ENCODE data around the gene GRAMD1A.
"Not testable (repeated sequence)": the region's sequence is repeated elsewhere in the genome, so short reads cannot be mapped to it uniquely, and the experiment has no call there.

The GRAMD1A gene

DNA sequence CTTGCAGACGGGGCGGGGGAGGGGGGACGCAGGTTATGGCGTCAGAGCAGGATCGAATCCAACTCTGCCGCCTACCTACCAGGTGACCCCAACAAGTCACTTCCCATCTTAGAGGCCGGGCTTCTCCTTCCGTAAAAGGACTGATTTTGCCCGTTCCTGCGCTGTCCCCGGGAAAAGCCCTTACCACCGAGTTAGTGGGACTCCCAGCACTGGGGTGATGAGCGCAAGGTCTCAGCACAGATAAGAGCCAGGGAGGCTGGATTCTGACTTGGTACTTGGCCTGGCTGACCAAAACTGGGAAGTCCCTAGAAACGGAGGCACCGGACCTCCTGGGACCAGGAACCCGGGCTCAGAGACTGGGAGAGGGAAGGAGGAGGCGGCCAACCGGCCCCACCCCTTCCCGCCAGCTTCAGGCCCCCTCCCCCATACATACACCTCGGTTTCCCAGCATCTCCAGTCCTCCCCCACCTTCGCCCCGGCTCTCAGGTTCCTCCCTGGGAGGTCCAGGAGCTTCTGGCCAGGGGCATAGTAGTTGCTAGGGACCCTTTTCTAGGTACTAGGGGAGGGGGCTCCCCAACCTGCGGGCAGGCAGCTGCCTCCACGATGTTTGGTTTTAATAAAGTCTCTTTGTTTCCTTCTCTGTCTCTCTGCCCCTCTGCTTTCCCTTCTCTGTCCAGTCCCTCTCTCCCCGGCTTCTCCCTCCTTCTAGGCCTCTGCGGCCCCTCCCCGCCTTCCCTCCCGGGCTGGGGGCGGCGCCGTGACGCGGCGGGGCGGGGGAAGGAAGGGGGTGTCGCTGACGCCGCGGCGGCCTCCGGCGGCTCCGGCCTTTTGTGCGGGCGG, at the start of gene GRAMD1A:
GRAMD1A (plus strand) TSS at position 826 of the 840 bp plus-strand sequence. CDS start 156 bp downstream, outside the sequence.
- peak; percentile 72 to 73 for DNase-seq (ENCODE audit: low read depth in 2 of 2)

DNA sequence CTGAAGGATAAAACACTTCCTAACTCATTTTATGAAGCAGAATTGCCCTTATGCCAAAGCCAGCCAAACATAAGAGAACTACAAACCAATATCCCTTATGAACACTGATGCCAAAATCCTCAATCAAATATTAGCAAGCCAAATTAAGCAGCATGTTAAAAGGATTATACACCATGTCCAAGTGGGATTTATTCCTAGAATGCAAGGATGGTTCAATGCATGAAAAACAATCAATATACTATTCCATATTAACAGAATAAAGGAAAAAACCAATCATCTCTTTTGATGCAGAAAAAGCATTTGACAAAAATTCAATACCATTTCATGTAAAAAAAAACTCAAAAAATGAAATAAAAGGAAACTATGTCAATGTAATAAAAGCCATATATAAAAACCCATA, 47.0 kb upstream of the GRAMD1A start:
- no peak for DNase-seq (ENCODE audit: low read depth in 2 of 2)

DNA sequence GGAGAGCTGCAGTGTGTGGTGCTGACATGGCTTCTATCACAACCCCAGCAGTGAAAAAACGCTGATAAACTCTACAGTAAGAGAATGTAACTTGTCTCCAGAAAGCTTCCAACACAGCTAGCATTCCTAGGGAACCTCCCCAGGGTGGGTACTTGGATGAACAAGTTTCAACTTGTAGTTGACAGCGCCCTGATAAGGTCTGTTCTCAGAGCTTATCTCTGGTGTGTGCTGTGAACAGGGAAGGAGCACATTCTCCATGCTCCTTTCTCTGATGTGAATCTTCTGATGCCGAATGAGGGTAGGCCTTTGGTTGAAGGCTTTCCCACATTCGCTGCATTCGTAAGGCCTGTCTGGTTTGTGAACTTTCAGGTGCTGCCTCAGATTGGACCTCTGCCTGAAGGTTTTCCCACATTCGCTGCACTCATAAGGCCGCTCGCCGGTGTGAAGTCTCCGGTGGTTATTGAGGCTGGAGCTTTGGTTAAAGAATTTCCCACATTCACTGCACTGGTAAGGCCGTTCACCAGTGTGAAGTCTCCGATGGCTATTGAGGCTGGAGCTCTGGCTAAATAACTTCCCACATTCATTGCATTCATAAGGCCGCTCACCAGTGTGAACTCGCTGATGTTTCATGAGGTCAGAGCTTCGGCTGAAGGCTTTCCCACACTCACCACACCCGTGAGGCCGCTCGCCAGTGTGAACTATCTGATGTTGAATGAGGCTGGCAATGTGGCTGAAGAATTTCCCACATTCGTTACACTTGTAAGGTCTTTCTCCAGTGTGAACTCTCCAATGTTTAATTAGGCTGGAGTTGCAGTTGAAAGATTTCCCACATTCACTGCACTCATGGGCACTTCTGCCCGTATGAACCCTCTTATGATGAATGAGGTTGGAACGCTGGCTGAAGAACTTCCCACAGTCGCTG, 42.0 kb upstream of the GRAMD1A start:
- no peak for DNase-seq (ENCODE audit: low read depth in 2 of 2)

DNA sequence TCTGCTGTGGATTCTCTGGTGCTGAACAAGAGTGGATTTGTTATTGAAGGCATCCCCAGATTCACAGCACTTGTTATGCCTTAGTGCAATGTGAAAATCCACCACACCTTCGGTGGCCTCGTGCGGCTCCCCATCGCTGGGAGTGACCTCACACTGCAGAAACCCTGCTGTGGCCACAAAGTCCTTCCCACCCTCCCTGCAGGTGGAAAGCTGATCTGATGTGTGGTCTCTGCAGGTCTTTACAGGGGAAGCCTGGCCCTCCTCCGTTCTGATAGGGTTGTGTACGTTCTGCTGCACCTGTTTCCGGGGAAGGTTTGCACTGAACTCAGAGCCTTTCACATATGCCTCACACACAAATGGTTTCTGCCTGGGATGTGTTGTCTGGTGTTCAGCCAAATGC, 41.1 kb upstream of the GRAMD1A start:
- no peak for DNase-seq (ENCODE audit: low read depth in 2 of 2)

DNA sequence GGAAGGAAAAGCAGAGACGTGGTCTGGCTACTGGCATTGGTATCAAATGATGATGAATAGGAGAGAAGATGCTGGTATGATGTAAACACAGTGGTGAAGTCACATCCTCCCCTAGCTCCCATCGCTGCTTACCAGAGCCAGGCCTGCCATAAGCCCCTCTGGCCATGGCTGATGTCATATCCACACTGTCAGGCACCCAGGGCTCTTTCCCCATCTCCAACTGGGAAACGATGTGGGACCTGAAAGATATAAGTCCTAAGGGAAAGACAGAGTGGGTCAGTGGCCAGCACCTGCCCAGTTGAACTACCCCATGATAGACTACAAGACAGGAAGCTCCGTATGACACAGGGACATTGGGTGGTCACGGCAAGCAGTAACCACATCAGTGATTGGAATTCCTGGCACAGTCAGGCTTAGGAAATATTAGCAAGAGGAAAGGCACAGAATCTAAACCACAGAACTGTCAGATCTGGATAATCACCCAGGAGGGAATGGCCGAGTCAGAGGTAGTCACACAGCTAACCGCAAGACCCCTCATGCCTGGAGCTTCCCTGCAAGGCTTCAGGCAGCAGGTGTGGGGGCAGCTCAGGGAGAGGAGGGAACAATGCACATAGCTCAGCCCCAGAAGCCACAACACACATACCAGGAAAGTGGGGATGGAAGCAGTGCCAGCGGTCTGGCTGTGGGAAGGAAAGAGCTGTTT, 39.9 kb upstream of the GRAMD1A start:
- no peak for DNase-seq (ENCODE audit: low read depth in 2 of 2)

DNA sequence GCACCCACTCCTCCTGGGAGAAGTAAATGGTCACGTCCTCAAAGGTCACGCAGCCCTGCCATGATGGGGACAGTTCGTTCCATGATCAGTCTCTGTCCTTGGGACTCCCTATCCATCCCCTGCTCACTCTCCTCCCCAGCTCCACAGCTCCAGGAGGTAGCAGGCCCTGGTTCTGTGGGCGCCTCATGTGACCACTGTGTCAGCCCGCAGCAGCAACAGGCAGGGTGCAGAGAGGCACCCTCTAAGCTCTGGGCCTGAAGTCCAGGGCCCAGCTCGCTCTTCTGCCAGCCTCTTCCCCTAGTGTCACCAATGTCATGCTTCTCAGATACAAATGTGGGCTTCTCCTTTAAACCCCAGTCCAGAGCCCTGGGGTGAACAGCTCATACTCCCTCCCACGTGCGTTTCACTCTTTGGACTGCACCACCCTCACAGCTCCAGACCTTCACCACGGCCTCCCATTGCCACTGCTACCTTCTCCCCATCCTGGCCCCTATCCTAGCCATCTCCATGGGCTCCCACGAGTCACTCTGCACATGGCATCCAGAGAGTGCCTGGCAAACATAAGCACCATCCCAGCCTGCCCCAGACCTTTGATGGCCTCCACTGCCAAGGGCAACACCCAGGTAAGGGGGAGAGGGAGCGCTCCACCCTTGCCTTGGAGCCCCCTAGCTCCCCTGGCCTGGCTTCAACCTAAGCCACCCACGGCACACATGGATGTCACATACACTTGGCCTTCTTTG, 39.0 kb upstream of the GRAMD1A start:
- no peak for DNase-seq (ENCODE audit: low read depth in 2 of 2)

DNA sequence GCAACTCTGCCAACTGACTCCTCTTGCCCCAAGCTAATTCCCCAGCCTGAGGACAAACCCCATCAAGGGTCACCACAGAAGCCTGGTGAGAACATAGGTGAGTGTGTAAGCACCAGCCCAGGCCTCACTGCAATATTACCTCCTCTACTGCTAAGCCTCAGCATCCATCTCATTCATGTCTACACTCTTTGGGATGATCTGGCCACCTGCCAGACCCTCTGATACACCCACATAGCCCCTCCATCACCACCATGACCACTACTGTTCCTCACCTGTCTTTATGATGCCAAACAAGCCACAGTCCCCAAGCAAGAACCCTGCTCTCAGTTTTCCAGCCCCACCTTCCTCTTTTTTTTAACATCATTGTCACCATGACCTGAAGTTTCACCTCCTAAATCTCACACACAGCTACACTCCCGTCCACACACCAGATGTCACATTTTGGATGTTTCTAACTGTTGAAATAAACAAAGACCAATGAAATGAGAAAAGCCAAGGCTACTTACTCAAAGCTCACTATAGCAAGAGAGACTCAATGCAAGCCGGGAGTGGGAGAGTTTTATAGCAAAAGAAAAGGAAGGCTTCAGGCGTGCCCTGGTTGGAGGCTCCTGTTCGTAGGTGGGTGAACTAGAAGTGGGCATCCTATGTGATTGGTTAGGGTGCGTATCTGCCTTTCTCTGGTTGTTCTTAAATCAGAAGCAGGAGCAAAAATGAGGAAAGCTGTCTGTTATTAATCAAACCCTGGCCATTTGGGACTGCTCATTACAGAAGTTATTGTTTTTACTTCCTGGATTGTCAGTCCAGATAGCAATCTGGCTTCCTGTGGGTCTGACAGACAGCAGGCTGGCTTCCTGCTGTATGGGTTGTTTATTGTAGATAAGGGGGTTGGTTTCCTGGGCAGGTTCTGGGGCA, 38.1 kb upstream of the GRAMD1A start:
- DNase-seq (ENCODE audit: low read depth in 2 of 2) = no peak

DNA sequence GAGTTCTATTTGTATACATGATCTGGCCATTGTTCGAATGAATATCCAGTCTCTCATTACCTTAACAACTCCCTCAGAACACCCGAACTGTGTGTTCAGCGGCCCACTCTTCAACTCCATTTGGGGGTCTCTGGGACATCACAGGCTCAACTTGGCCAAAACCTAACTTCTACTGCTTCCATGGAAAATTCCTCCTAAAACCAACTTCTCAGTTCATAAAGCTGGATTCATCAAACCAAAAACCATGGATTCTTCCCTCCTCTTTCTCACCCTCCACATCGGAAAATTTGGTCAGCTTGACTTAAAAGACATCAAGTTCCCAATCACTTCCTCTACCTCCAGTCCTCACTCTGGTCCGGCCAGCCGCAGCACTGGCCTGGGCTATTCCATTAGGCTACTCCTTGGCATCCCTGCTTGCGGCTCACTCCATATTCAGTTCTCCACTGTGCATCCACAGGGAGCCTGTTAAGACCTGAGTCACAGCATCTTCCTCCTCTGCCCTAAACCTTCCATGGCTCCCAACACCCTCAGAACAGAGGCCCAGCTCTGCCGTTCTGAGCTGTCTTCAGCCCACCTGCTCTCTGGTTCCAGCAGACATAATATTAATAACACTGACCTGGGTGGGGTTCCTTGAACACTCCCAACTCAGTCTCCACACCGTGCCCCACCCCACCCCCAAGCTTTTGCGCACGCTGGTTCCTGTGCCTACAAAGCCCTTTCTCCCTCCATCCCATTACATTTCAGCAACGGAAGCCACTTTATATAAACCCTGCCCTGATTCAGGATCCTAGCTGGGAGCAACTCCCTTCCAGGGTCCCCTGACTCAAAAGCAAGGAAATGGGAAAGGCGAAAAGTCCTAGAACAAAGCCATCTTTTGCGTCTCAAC, 37.2 kb upstream of the GRAMD1A start:
- DNase-seq (ENCODE audit: low read depth in 2 of 2) = no peak

DNA sequence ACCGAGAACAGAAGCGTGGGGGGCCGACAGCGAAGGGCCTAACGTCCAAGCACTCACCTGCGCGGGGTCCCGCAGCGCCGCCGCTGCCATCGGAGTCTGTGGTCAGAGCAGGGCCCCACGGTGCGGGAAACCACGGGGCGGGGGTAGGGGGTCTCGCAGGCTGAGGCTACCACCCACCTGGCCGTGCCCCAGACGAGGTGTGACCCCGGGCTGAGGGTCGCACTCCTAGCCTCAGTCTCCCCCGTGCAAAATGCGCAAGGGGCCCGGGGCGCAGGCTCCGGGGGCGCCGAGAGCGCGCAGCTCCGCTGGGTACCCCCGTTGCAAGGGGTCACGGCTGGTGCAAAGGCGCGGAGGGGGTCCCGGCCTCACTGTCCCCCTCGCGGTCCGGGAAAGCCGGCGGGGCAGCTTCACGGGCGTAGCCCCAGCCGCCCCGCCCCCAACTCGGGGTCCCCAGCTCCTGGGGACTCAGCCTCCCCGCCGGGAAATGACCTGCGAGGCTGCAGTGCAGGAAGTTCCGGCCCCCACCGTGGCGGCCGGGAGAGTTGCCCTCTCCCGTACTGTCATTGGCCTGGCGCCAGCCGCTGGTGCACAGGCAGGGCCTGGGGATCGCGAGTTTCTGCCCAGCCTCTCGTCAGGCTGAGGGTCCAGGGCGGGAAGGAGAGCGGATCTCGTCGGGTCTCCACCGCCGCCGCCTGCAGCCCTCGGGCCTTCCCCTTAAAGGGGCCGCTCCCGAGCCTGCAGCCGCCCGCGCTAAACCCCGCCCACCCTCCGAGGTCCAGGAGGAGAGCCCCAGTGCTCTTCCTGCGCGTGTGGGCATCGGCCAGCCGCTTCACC, 36.3 kb upstream of the GRAMD1A start, which contains the start of gene ZNF792:
ZNF792 (minus strand) TSS at position 657 of the 834 bp plus-strand sequence; CDS start at position 90, 567 bp downstream.
- peak; percentile 32 to 34 for DNase-seq (ENCODE audit: low read depth in 2 of 2)

DNA sequence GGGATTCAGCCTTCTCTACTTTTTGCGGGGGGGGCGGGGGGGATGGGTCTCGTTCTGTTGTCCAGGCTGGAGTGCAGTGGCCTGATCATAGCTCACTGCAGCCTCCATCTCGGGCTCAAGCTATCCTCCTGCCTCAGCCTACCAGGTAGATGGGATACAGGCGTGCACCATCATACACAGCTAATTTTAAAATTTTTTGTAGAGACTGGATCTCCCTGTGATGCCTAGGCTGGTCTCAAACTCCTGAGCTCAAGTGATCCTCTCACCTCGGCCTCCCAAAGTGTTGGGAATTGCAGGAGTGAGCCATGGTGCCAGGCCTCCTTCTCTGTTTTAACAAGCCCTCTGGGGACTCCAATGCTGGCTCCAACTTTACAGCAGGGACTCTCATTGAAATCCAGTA, 35.5 kb upstream of the GRAMD1A start:
- DNase-seq (ENCODE audit: low read depth in 2 of 2) = no peak

DNA sequence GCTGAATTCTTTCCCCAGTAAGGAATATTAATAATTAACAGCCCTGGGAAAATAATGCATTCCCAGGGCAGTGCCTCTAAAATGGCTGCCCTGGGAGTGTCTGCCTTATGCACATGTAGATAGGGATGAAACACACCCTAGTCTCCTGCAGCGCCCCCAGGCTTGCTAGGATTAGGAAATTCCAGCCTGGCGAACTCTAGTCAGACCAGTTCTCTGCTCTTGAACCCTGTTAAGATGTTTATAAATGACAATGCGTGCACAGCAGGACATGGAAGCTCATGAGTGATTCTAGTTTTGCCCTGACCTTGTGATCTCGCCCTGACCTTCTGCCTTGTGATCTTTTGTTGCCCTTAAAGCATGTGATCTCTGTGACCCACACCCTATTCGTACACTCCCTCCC, 34.6 kb upstream of the GRAMD1A start:
- not testable (repeated sequence) for DNase-seq (ENCODE audit: low read depth in 2 of 2)

DNA sequence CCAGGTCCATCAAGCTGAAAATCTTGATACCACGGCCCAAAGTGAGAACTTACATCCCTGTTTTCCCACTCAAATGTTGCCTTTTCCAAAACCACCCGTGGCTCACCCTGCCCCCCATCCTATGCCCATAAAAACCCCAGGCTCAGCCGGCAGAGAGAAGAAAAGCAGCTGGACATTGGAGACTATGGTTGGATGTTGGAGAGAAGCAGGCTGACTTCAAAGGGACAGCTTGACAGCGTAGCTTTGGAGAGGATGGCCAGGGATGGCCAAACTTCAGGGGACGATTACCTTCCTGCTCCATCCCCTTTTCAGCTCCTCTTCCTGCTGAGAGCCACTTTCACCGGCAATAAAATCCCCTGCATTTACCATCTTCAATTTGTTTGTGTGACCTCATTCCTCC, 32.6 kb upstream of the GRAMD1A start:
- DNase-seq (ENCODE audit: low read depth in 2 of 2) = no peak

DNA sequence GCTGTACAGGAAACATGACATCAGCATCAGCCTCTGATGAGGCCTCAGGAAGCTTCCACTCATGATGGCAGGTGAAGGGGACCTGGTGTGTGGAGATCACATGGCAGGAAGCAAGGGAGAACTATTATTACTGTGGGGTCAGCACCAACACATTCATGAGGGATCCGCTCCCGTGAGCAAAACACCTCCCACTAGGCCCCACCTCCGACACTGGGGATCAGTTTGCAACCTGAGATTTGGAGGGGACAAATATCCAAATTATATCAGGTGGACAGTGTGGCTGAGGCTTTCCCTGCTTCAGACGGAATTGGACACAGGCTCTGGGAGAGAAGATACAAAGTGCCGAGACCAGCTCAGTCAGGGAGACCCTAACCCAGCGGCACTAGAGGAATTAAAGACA, 30.4 kb upstream of the GRAMD1A start:
- DNase-seq (ENCODE audit: low read depth in 2 of 2) = no peak

DNA sequence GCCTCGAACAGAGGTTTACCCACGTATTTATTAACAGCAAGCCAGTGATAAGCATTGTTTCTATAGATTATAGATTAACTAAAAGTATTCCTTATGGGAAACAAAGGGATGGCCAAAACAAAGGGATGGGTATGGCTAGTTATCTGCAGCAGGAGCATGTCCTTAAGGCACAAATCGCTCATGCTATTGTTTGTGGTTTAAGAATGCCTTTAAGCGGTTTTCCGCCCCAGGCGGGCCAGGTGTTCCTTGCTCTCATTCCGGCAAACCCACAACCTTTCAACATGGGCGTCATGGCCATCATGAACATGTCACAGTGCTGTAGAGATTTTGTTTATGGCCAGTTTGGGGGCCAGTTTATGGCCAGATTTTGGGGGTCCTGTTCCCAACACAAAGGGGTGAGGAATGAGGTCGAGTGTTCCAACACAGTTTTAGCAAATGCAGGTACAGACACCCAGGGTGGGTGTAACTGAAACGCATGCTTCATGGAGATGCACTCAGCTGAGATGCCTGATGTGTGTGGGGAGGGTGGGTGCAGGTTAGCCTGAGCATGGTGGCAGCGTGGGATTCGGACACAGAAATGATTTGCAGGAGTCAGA, 29.8 kb upstream of the GRAMD1A start:
- not testable (repeated sequence) for DNase-seq (ENCODE audit: low read depth in 2 of 2)

DNA sequence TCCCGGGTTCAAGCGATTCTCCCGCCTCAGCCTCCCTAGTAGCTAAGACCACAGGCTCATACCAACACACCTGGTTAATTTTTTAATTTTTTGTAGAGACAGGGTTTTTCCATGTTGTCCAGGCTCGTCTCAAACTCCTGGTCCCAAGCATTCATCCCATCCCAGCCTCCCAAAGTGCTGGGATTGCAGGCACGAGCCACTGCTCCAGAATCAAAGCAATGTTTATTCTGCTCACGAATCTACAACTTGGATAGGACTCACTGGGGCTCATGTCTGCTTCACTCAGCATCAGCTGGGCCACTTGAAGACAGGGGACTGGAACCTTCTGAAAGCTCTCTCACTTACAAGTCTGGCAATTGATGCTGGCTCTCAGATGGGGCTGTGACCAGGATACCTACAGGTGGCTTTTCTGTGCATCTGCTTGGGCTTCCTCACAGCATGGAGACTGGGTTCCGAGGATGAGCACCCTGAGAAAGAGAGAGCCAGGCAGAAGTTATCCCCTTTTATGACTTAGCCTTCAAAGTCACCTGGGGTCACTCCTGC, 27.9 kb upstream of the GRAMD1A start:
- no peak for DNase-seq (ENCODE audit: low read depth in 2 of 2)

DNA sequence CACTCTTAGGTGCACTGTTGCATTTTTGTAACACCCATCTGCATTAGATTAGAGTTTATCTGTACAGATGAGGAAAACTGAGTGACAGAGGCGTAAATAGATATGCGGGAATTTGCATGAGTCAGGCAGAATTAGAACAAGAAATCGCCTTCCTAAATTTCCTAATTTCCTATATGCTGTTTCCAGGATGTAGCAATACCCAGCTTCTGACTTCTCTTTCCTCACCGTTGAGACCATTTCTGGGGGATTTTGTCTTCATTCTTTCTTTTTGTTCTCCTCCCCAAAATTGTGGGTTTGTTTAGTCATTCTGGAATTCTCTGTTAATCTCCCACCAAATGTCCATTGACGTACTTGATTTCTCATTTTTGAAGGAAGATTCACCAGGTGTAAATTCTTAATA, 25.5 kb upstream of the GRAMD1A start:
- no peak for DNase-seq (ENCODE audit: low read depth in 2 of 2)

DNA sequence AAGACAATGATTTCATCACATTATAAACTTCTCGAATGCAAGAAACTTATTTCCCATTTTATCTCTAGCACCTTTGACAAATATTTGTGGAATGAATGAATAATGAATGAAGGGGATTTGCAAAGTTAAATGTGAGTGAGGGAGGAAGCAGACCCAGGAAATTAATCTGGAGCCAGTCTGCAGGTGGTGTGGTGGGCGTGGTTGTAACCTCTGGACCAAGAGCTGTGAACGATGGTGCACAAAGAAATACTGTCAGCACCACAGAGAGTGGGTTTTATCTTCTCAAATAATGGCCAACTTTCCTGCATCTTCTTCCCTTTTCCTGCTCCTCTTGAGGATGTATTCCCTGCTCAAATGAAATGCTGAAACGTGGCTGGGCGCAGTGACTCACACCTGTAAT, 25.1 kb upstream of the GRAMD1A start:
- no peak for DNase-seq (ENCODE audit: low read depth in 2 of 2)

DNA sequence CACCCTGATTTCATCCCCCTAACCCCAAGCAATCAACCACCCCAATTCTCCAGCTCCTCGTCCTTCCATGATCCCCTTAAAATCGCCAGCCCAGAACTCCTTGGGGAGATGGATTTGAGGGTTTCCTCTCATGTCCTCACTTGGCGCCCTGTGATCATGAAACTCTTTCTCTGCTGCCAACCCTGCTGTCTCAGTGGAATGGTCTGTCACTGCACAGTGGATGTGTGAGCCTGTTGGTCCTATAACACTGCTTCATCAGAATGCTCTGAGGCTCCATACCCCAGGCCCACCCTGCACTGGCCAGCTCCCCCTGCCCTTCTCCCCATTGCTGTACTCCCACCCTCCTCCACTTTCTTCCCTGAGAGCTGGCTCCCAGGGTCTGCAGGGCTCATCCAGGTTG, 23.5 kb upstream of the GRAMD1A start:
- no peak for DNase-seq (ENCODE audit: low read depth in 2 of 2)
